NCI-H82 (cell line): ENCODE results near the gene RMDN2.

Source experiments
- DNase-seq: peaks from one replicate; lab custom pipeline; 2025; lab: John Stamatoyannopoulos, UW

Gene RMDN2

GRCh38 chr2:38045811-38046210 lies 120.7 kb downstream of the RMDN2 start:
- DNase-seq = no peak

DNA sequence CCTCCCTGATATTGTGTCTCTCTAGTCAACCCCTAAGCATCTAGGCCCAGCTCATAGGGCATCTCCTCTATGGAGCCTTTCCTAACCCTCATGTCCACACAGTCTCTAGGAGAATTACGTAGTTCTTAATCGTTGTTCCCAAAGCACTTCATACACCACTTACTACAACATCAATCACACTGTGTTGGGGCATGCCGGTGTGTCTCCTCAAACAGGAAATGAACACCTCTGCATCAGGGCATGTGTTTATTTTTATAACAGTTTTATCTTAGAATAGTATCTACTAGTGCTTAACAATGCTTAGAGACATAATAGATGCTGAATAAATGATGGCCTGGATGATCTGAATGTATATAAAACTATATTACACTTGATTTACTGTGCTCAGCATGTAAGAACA lies 131.1 kb downstream of the RMDN2 start:
- no peak for DNase-seq

- no peak for DNase-seq
Observed at GRCh38 chr2:38057651-38058410, 132.7 kb downstream of the RMDN2 start.

- DNase-seq = no peak
Observed at GRCh38 chr2:38060236-38061018, 135.3 kb downstream of the RMDN2 start.

DNA sequence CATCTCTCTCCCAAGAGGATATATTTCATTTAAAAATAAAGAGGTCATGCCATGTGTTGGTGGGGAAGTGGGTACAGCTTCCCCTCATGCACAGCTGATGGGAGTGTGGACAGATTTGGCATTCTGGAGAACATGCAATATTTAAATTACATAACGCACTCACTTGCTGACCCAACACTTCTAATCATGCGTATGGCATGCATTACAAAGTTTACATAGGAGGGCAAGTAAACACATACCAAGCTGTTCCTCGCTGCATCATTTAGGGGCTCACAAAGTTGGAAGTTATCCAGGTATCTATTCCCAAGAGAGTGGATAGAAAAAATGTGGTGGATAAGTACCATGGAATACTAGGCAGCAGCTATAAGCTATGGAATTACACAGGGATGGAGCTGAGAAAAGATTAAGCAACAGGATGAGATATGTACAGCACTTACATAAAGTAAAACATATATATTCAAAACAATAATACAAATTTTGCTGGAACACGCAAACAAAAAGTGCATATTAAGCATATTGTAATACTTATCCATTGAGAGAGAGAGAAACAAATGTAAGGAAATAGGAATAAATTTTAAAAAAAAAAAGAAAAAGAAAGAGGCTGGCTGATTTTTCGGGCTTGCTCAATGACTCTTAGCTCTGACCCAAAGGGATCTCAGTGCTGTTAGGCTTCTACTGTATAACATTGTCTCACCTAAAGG lies 139.9 kb downstream of the RMDN2 start:
- peak; percentile 49 for DNase-seq

DNA sequence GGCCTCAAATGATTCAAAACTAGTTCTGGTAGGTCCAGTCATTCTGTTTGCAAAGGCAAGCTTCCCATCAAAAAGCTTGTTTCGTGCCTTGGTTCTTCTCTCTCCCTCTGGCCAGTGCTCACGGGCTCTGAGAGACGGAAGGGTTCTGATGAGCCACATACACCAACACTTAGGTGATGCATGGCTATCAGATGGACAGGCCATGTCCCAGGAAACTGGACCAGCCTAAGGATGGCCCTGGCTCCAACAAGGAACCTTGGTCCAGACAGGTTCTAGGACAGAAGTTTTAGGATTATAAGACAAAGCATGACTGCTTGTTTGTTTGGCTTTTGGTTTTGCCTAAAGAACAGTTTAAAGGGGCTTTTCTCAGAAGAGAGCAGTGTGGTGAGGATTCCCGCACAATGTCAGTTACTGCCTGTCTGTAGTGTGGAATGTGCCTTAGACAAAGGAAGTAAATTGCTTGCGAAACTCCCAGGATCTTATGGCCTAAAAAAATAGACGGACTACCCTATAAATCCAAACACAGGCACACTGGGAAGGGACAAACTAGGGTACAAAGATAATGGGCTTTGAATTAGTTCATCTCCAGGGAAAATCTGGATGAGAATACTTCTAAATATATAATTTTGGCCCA lies 140.5 kb downstream of the RMDN2 start:
- no peak for DNase-seq

GRCh38 chr2:38066421-38067115 lies 141.5 kb downstream of the RMDN2 start:
- no peak for DNase-seq
